NCI-H345 treated with DMSO at 0.1 percent for 48 hours (cell line): ENCODE data around the gene CAPN5.

Experiments used
- DNase-seq: peaks from one replicate; lab custom pipeline; 2025; ENCODE audit not compliant: unreplicated experiment; lab: John Stamatoyannopoulos, UW

Gene CAPN5

GRCh38 chr11:77146261-77147035 lies 79.7 kb downstream of the CAPN5 start:
- no peak for DNase-seq

DNA sequence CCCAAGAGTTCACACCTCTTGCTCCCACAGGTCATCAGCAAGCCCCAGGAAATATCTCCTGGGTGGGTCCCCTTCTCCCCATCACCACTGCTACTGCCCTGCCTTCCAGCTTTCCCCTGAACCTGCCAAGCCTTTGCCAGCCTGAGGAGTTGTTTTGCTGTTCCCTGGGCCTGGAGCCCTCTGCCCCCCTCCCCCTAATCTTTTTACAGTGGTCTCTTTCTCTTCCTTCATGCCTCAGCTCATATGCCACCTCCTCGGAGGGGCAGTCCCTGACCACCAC lies 80.2 kb downstream of the CAPN5 start:
- DNase-seq: no peak

DNA sequence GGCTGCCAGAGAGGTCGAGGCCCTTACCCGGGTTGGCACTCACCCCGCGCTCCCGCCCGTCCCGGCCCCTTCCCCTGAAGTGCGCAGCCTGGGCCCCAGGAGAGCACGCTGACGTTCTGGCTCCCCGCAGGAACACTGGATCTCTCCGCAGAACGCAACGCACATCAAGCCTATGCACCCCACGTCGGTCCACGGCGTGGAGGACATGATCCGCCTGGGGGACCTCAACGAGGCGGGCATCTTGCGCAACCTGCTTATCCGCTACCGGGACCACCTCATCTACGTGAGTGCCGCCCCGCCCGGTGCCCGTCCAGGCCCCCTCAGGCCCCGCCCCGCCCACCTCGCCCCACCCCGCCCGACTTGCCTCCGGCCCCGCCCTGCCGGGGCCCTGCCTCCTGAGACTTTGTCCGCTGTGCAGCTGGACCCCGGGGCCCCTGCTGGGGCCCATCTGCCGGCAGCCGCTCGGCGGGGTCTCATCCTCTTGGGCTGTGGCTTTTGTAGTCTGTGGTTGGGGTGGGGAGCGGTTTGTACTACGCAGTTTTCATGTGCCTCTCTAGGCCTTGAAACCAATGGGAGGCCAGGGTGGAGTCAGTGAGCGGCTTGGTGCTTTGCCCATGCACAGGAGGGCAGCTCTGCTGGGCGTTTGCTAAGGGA lies 81.0 kb downstream of the CAPN5 start:
- DNase-seq: peak; percentile 64

DNA sequence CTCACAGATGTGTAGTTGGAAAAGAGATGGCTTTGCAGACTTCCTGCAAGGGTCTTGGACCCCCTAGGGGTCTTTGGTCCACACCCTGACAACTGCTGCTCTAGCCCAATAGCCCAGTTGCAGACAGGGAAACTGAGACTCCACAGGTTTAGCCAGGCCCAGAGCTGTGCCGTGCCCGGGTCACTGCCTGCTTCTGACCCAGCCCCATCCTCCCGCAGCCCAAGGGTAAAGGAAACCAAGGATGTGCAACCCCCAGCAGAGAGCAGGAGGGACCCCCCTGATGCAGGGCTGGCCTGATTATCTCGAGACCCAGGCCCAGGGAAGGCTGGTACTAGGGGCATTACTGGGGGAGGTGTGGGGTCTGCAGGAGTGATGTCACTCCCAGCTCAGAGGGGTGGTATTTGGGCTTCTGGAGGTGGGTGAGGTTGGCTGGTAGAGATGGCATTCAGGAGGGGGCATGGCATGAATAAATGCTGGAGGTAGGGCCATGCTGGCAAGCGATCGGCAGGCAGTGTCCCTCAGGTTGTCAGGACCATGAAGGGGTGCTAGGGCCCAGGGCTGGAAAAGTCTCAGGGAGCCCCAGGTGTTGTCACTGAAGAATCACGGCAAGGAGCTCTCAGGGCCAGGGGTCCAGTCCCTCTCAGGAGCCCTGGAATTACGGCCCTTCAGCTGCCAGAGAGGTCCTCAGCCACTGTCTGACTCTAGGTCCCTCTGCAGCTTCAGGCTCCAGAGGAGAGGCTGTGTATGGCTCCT lies 82.4 kb downstream of the CAPN5 start:
- DNase-seq: no peak

GRCh38 chr11:77149716-77150392 lies 83.1 kb downstream of the CAPN5 start:
- no peak for DNase-seq

DNA sequence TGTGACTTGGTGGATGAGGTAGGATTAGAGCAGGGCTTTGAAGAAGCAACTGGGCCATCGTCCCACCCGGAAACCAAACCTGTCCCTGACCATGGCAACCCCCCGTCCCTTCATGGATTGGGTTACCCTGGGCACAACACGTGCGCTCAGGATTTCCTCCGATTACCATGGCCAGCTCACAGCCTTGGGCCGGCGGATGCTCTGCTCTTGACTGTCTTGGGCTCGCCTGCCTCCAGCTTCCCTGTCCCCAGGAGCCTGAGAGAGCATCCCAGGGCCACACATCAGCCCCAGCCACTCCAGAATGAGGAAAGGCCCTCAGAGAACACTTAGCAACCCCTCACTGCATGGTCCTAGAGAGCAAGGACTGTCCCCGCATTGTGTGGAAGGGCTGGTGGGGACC lies 84.1 kb downstream of the CAPN5 start:
- no peak for DNase-seq

- no peak for DNase-seq
Observed at GRCh38 chr11:77151804-77152509, 85.2 kb downstream of the CAPN5 start.

DNA sequence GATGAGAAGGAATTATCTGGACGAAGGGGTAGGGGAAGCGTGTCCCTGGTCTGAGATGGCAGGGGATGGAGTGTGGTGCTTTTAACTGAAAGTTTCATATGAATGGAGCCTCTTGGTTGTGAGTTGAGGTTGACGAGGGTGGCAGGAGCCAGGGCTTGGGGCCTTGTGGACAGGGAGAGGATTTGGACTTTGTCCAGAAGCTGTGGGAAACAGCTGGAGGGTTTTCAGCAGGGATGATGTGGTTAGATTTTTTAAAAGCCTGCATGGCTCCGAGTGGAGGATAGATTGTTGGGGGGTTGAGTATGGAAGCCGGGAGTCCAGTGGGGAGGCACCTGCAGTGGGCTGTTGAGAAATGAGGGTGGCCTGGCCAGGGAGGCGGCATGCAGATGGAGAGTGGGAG lies 86.1 kb downstream of the CAPN5 start:
- no peak for DNase-seq

- DNase-seq: no peak
Observed at GRCh38 chr11:77153276-77154185, 86.8 kb downstream of the CAPN5 start.

DNA sequence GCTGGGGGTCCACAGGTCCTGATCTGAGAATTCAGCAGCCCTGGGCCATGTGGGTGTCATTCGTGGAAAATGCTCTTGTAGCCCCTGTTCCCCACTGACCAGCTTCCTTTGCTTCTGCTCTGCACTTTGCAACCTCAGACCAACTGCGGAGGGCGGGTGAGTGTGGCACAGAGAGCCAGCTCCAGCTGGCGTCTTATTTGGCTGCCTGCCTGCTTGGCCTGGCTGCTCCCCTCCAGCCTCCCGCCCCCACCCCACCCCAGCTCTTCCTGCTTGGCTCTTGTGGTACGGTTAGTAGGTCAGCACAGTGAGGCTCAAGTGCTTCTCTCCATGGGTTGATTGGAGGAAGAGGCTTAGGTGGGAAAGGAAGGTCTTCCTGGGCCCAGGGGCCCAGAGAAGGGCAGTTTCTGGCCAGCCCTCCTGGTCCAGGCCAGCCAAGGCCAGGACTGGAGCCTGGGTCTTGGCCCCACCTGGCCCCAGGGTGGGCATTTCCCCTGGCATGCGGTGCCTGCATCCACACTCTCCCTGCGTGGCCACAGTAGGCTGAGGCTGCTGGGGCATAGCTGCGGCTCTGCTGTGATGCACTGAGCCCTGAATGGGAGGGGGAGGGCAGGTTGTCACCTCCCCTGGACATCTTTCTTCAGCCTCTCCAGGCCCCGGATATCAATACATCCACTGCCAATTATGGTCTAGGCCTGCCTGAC lies 87.8 kb downstream of the CAPN5 start:
- DNase-seq: no peak

GRCh38 chr11:77155082-77155475 lies 88.3 kb downstream of the CAPN5 start:
- DNase-seq: no peak

- DNase-seq: no peak
Observed at GRCh38 chr11:77155556-77156130, 88.9 kb downstream of the CAPN5 start.

DNA sequence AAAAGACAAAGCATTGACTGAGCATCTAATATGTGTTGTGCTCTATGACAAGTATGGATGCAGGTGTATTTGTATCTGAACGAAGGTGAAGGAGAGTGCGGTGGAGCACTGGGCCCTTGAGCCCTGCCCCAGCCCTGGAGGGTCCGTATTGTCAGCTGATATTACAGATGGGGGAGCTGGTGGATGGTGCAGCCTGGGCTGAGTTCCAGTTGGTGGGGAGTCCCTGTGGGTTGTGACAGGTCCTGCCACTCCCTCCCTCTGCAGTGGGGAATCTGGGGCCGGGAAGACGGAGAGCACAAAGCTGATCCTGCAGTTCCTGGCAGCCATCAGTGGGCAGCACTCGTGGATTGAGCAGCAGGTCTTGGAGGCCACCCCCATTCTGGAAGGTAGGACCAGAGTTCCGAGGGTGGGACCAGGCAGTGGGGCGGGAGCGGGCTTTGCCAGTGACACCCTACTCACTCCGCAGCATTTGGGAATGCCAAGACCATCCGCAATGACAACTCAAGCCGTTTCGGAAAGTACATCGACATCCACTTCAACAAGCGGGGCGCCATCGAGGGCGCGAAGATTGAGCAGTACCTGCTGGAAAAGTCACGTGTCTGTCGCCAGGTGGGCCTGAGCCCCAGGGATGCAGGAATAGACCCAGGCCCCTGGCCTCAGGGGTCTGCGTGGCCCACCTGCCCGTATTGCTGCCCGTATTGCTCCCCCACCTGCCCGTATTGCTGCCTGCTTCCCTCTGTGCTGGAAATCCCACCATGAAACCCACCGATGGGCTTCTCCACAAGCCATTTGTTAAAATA lies 89.8 kb downstream of the CAPN5 start:
- no peak for DNase-seq

DNA sequence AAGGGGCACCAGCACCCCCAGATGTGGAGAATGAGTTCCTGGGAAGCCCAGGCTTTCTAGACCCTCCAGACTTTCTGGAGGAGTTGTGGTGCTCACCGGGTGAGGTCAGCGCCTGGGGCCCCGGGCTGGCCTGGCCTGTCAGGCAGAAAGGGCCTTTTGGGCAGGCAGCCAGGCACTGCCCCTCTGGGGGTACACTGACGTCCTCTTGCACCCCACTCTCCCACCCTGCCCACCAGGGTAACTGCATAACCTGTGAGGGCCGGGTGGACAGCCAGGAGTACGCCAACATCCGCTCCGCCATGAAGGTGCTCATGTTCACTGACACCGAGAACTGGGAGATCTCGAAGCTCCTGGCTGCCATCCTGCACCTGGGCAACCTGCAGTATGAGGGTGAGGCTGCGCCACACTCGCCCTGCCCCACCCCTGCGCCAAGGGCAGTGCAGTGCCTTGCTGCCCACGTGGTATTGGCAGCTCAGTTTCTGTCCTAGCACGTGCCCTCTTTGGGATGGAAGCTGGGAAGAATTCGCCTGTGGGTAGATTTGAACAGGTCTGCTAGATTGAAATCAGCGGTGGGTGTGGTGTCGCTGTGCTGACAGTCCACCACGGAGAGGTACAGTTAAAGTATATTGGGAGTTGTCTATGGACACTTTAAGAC lies 91.4 kb downstream of the CAPN5 start:
- no peak for DNase-seq

GRCh38 chr11:77159219-77159936 lies 92.6 kb downstream of the CAPN5 start:
- no peak for DNase-seq

DNA sequence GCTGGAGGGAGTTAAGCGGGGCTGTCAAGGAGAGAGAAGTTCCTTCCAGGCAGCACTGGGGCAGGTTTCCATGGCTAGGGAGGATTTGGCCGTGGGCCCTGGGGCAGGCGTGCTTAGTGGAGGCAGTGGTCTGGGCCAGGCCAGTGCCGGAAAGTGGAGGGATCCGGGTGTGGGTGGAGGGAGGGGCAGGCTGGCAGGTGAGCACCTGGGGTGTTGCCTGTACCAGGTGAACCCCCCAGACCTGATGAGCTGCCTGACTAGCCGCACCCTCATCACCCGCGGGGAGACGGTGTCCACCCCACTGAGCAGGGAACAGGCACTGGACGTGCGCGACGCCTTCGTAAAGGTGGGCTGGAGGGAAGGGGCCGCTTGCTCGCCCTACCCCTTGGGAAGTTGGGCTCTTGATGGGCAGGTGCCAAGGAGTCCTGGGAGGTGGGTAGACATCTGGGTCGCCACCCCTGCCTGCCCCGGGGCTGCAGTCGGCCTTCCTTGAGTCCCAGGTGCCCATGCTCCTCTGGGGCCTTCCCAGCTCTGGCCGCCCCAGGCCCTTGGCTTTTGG lies 93.2 kb downstream of the CAPN5 start:
- DNase-seq: no peak

DNA sequence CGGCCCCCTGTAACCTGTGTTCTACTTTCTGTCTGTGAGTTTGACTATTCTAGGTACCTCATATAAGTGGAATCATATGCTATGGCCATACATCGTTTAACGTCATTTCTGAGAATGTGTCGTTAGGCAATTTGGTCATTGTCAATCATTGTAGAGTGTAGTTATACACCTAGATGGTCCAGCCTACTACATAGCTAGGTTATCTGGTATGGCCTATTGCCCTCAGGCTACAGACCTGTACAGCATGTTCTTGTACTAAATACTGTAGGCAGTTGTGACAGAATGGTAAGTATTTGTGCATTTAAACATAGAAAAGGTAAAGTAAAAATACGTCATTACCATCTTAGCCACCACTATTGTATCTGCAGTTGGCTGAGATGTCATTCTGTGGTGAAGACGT lies 96.5 kb downstream of the CAPN5 start:
- no peak for DNase-seq
